ENCODE measurements around the gene PPP1CB.
"Not testable (repeated sequence)": the region's sequence is repeated elsewhere in the genome, so short reads cannot be mapped to it uniquely, and the experiment has no call there.

The PPP1CB gene

DNA sequence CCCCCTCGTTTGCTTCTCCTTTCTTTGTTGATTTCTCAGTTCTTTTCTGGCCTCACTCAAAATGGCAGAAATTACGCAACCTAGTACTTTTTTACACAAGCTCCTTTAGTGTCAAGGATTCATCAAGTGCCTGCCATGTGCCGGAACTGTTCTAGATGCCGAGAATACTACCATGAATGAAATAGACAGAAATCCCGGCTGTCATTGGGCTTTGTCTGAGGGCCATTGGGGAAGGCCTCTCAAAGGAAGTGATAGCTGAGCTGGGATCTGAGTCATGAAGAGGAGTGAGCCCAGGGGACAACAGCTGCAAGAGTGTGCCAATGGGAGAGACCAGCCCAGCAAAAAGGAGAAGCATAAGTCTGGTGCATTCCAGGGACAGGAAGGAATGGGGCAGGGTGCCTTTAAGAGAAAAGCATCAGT is 34.3 kb upstream of the PPP1CB start:
- no peak overlapping the region for H3K4me3 ChIP-seq (ENCODE audit: low read depth, low read length)
- H3K9me3 ChIP-seq (ENCODE audit: control insufficient read depth, insufficient read depth, low read length), result no peaks in the 10 kb centered on the region
- no peaks in the 10 kb centered on the region for H3K4me1 ChIP-seq (ENCODE audit: control insufficient read depth, insufficient read depth, low read length)
- H3K27me3 ChIP-seq (ENCODE audit: control insufficient read depth, insufficient read depth, low read length), result no peaks in the 10 kb centered on the region
- H3K9ac ChIP-seq (ENCODE audit: low read depth, low read length), result no peak overlapping the region
- no peaks in the 10 kb centered on the region for H3K36me3 ChIP-seq (ENCODE audit: control insufficient read depth, insufficient read depth, low read length)
- H3K27ac ChIP-seq (ENCODE audit: low read depth, low read length), result no peak overlapping the region

DNA sequence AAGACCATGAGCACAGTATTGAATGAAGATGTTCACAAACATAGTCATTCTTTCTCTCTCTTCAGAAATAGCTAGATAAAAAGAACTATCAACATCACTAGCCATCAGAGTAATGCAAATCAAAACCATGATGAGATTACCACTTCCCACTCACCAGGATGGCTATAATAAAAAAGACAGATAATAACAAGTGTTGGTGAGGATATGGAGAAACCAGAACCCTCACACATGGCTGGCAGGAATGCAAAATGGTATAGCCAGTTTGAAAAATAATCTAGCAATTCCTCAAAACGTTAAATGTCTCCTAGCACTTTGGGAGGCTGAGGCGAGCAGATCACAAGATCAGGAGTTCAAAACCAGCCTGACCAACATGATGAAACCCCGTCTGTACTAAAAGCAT is 31.3 kb upstream of the PPP1CB start:
- H3K4me3 ChIP-seq (ENCODE audit: low read depth, low read length), result no peak overlapping the region

DNA sequence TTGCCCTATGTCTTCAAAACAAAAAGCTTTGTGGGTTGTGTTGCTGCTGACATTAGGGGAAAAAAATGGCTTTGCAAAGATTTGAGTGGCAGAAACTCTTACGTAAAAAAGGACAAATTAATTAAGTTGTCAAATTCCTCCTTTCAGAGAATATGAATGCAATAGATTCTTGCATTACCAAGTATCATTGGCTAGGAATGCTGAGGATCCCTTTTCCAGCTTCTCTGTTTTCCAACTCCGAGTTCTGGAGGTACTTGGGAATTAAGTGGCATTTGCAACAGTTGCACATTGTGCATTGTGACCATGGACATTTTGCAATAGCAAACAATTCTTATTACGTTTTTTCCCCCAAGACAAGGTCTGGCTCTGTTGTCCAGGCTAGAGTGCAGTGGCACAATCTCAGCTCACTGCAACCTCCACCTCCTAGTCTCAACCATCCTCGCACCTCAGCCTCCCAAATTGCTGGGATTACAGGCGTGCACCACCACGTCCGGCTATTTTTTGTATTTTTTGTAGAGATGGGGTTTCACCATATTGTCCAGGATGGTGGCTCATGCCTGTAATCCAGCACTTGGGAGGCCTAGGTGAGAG is 29.9 kb upstream of the PPP1CB start:
- H3K9ac ChIP-seq (ENCODE audit: low read depth, low read length), result no peak overlapping the region
- no peaks in the 10 kb centered on the region for H3K27me3 ChIP-seq (ENCODE audit: control insufficient read depth, insufficient read depth, low read length)
- H3K36me3 ChIP-seq (ENCODE audit: control insufficient read depth, insufficient read depth, low read length), result no peaks in the 10 kb centered on the region
- H3K4me1 ChIP-seq (ENCODE audit: control insufficient read depth, insufficient read depth, low read length), result no peaks in the 10 kb centered on the region
- no peaks in the 10 kb centered on the region for H3K9me3 ChIP-seq (ENCODE audit: control insufficient read depth, insufficient read depth, low read length)
- no peak overlapping the region for H3K27ac ChIP-seq (ENCODE audit: low read depth, low read length)
- H3K4me3 ChIP-seq (ENCODE audit: low read depth, low read length), result no peak overlapping the region

More for the DNA sequence above, 31.3 kb upstream of the PPP1CB start:
- H3K36me3 ChIP-seq (ENCODE audit: control insufficient read depth, insufficient read depth, low read length), result no peaks in the 10 kb centered on the region
- H3K4me1 ChIP-seq (ENCODE audit: control insufficient read depth, insufficient read depth, low read length), result no peaks in the 10 kb centered on the region
- H3K9me3 ChIP-seq (ENCODE audit: control insufficient read depth, insufficient read depth, low read length), result no peaks in the 10 kb centered on the region
- H3K27me3 ChIP-seq (ENCODE audit: control insufficient read depth, insufficient read depth, low read length), result no peaks in the 10 kb centered on the region
- H3K9ac ChIP-seq (ENCODE audit: low read depth, low read length), result no peak overlapping the region
- H3K27ac ChIP-seq (ENCODE audit: low read depth, low read length), result no peak overlapping the region

DNA sequence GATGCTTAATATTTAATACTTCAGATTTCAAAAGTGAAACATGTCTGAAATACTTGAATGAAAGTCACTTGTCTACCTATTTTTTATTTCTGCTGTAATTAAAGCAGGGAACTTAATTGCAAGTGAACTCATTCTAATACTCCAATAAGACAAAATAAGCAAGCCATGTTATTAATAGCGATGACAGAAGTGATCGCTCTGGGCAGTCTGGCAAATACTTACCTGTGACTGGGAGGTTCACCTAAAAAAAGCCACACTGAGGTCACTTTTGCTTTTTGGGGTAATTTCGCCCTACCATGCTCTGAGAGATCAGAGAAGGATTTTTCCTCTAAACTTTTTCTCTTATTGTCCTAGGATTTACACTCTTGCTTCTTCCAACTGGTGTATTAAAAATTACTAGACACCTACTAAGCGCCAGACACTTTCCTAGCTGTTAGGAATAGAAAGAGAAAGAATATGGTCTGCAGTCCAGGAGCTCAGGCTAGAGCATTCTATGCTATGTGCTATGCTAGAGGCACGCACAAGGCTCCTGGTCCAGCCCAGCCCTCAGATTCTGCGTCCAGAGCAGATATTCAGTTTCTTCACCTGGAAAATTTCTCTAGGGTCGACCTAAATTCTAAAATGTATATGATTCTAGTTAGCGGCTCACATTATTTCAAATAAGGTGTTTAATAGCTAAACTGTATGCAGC is 26.5 kb upstream of the PPP1CB start:
- H3K27me3 ChIP-seq (ENCODE audit: control insufficient read depth, insufficient read depth, low read length), result no peaks in the 10 kb centered on the region
- H3K36me3 ChIP-seq (ENCODE audit: control insufficient read depth, insufficient read depth, low read length), result no peaks in the 10 kb centered on the region
- no peak overlapping the region for H3K9ac ChIP-seq (ENCODE audit: low read depth, low read length)
- no peak overlapping the region for H3K4me3 ChIP-seq (ENCODE audit: low read depth, low read length)
- H3K27ac ChIP-seq (ENCODE audit: low read depth, low read length), result no peak overlapping the region
- no peaks in the 10 kb centered on the region for H3K4me1 ChIP-seq (ENCODE audit: control insufficient read depth, insufficient read depth, low read length)
- no peaks in the 10 kb centered on the region for H3K9me3 ChIP-seq (ENCODE audit: control insufficient read depth, insufficient read depth, low read length)

DNA sequence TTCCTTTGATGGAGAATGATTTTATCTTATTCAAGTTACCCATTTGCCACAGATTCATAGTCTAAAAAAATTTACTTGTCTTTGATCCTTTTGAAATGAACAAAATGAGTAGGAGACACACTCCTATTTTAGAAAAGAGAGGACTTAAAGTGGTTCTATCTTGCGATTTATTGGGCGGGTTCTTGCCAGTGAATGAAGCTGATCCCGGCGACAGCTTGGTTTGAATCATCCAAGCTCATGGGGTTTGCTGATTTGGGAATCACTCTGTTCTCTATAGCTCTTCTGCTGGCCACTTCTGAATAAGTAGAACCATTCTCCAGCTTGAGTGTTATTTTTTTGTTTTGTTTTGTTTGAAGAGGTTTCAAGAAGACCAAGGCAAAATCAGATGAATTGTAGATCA is 25.5 kb upstream of the PPP1CB start:
- no peaks in the 10 kb centered on the region for H3K36me3 ChIP-seq (ENCODE audit: control insufficient read depth, insufficient read depth, low read length)
- H3K27ac ChIP-seq (ENCODE audit: low read depth, low read length), result no peak overlapping the region
- H3K4me1 ChIP-seq (ENCODE audit: control insufficient read depth, insufficient read depth, low read length), result no peaks in the 10 kb centered on the region
- no peak overlapping the region for H3K4me3 ChIP-seq (ENCODE audit: low read depth, low read length)
- H3K27me3 ChIP-seq (ENCODE audit: control insufficient read depth, insufficient read depth, low read length), result no peaks in the 10 kb centered on the region
- H3K9me3 ChIP-seq (ENCODE audit: control insufficient read depth, insufficient read depth, low read length), result no peaks in the 10 kb centered on the region
- H3K9ac ChIP-seq (ENCODE audit: low read depth, low read length), result no peak overlapping the region

DNA sequence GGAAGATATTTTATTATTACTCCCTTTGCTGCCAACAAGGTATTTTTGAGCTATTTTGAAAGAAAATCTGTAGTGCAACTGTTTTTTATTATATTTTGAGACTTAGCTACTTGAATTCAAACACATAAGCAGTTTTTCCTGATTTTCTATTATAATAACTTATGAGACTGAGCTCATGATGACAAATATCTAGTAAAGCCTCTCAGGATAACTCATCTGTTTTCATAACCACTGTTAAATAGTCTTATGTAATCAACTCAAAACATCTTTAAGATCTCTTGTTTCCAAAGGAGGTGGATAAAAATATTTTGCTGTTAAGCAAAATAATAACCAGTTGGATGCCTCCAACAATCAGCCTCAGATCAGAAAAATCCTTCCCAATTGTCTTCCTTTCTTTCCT is 21.9 kb upstream of the PPP1CB start:
- Histone ChIP-seq H3K9me3 (ENCODE audit: control insufficient read depth, insufficient read depth, low read length) (no peaks in the 10 kb centered on the region), H3K27ac (ENCODE audit: low read depth, low read length) (no peak overlapping the region), H3K4me3 (ENCODE audit: low read depth, low read length) (no peak overlapping the region), H3K27me3 (ENCODE audit: control insufficient read depth, insufficient read depth, low read length) (no peaks in the 10 kb centered on the region), H3K36me3 (ENCODE audit: control insufficient read depth, insufficient read depth, low read length) (no peaks in the 10 kb centered on the region), H3K9ac (ENCODE audit: low read depth, low read length) (no peak overlapping the region), H3K4me1 (ENCODE audit: control insufficient read depth, insufficient read depth, low read length) (no peaks in the 10 kb centered on the region)

DNA sequence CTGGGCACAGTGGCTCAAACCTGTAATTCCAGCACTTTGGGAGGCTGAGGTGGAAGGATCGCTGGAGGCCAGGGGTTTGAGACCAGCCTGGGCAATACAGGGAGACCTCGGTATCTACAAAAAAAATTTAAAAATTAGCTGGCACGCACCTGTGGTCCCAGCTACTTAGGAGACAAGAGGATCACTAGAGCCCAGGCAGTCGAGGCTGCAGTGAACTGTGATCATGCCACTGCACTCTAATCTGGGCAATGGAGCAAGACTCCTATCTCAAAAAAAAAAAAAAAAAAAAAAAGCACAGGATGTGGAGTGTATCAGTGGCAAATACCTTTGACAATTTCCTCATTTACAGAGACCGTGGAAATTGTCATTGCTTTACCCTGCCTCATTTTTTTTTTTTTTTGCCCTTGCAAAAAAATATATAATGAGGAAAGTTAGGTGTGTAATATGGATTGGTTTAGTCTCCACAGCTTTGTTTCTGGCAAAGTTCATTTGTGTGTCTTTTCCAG is 20.9 kb upstream of the PPP1CB start:
- Histone ChIP-seq H3K4me1 (ENCODE audit: control insufficient read depth, insufficient read depth, low read length) (no peaks in the 10 kb centered on the region), H3K36me3 (ENCODE audit: control insufficient read depth, insufficient read depth, low read length) (no peaks in the 10 kb centered on the region), H3K9ac (ENCODE audit: low read depth, low read length) (no peak overlapping the region), H3K27ac (ENCODE audit: low read depth, low read length) (no peak overlapping the region), H3K9me3 (ENCODE audit: control insufficient read depth, insufficient read depth, low read length) (no peaks in the 10 kb centered on the region), H3K27me3 (ENCODE audit: control insufficient read depth, insufficient read depth, low read length) (no peaks in the 10 kb centered on the region), H3K4me3 (ENCODE audit: low read depth, low read length) (no peak overlapping the region)

DNA sequence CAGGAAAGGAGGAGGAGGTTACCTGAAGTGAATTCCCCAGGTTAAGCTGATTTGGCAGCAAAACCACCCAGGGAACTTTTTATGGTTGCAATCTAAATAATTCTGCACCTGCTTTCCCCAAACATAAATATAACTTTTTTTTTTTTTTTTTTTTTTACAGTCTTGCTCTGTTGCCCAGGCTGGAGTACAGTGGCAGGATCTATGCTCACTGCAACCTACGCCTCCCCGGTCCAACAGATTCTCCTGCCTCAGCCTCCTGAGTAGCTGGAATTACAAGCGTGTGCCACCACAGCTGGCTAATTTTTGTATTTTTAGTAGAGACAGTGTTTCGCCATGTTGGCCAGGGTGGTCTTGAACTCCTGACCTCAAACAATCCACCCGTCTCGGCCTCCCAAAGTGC is 16.1 kb upstream of the PPP1CB start:
- Histone ChIP-seq H3K9me3 (ENCODE audit: control insufficient read depth, insufficient read depth, low read length) (no peaks in the 10 kb centered on the region), H3K4me1 (ENCODE audit: control insufficient read depth, insufficient read depth, low read length) (no peaks in the 10 kb centered on the region), H3K27me3 (ENCODE audit: control insufficient read depth, insufficient read depth, low read length) (no peaks in the 10 kb centered on the region), H3K4me3 (ENCODE audit: low read depth, low read length) (no peak overlapping the region), H3K27ac (ENCODE audit: low read depth, low read length) (no peak overlapping the region), H3K36me3 (ENCODE audit: control insufficient read depth, insufficient read depth, low read length) (no peaks in the 10 kb centered on the region), H3K9ac (ENCODE audit: low read depth, low read length) (no peak overlapping the region)

DNA sequence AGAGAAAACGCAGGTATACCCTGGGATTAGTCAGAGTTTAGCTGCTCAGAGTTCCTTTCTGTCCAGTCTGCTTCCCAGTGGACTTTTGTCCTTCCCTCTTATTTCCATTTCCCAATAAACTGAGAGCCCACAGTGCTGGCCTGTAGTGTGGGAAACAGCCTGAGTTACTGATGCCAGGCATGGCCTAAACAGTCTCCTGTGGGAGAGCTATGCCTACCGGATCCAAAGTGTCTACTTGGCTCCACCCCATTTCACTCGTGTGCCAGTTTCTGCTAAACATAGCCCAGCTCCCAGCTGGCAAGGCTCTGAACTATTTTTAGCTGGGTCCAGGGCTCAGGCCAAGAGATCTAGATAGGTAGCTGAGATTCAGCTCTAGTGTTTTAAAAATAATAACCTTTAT is 15.6 kb upstream of the PPP1CB start:
- Histone ChIP-seq H3K27ac (ENCODE audit: low read depth, low read length) (no peak overlapping the region), H3K27me3 (ENCODE audit: control insufficient read depth, insufficient read depth, low read length) (no peaks in the 10 kb centered on the region), H3K4me3 (ENCODE audit: low read depth, low read length) (no peak overlapping the region), H3K4me1 (ENCODE audit: control insufficient read depth, insufficient read depth, low read length) (no peaks in the 10 kb centered on the region), H3K9me3 (ENCODE audit: control insufficient read depth, insufficient read depth, low read length) (no peaks in the 10 kb centered on the region), H3K36me3 (ENCODE audit: control insufficient read depth, insufficient read depth, low read length) (no peaks in the 10 kb centered on the region), H3K9ac (ENCODE audit: low read depth, low read length) (no peak overlapping the region)

DNA sequence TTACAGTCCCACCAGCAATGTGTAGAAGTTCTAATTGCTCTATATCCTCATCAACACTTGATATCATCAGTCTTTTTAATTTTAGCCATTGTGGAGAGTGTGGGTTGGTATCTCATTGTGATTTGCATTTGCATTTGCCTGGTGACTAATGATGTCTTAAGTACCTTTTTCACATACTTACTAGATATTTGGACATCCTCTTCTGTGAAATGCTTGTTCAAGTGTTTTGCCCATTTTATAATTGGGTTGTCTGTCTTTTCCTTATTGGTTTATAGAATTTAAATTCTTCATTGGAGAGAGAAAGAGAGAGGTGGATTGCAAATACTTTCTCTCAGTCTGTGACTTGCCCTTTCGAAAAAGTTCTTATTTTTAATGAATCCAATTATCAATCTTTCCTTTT is 14.0 kb upstream of the PPP1CB start:
- Histone ChIP-seq H3K9me3 (ENCODE audit: control insufficient read depth, insufficient read depth, low read length) (no peaks in the 10 kb centered on the region), H3K9ac (ENCODE audit: low read depth, low read length) (no peak overlapping the region), H3K4me3 (ENCODE audit: low read depth, low read length) (no peak overlapping the region), H3K4me1 (ENCODE audit: control insufficient read depth, insufficient read depth, low read length) (no peaks in the 10 kb centered on the region), H3K27me3 (ENCODE audit: control insufficient read depth, insufficient read depth, low read length) (no peaks in the 10 kb centered on the region), H3K27ac (ENCODE audit: low read depth, low read length) (no peak overlapping the region), H3K36me3 (ENCODE audit: control insufficient read depth, insufficient read depth, low read length) (no peaks in the 10 kb centered on the region)

DNA sequence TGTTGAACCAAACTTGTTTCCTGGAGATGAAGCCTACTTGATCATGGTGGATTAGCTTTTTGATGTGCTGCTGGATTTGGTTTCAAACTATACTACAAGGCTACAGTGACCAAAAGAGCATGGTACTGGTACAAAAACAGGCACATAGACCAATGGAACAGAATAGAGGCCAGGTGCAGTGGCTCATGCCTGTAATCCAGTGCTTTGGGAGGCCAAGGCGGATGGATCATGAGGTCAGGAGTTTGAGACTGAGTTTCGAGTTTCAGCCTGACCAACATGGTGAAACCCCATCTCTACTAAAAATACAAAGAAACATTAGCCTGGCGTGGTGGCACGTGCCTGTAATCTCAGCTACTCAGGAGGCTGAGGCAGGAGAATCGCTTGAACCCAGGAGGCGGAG is 9.0 kb upstream of the PPP1CB start:
- H3K4me3 ChIP-seq (ENCODE audit: low read depth, low read length); H3K27ac ChIP-seq (ENCODE audit: low read depth, low read length); H3K9ac ChIP-seq (ENCODE audit: low read depth, low read length); H3K36me3 ChIP-seq (ENCODE audit: control insufficient read depth, insufficient read depth, low read length); H3K4me1 ChIP-seq (ENCODE audit: control insufficient read depth, insufficient read depth, low read length); H3K9me3 ChIP-seq (ENCODE audit: control insufficient read depth, insufficient read depth, low read length); H3K27me3 ChIP-seq (ENCODE audit: control insufficient read depth, insufficient read depth, low read length): not testable (repeated sequence)
